Measurements from ENCODE around the gene CFAP299. TPM values are rescaled to one million over a fixed set of nuclear protein-coding genes. Genes with fewer than 3 reads are reported as not detected.

The CFAP299 gene
- total and polyA plus RNA-seq, 2 donors (not counting 3 experiments of a cell fraction or from before 2014, with no cell fraction given), result not detected

- intact Hi-C loops (cut with micrococcal nuclease), result no loop called here
These were observed 205.4 kb downstream of the CFAP299 start for GRCh38 chr4:80540785-80541469.

More at GRCh38 chr4:80540785-80541469, 205.4 kb downstream of the CFAP299 start:
- H3K4me3 ChIP-seq (replicated peaks in 1 of 3; ENCODE audit: insufficient read depth in 1 of 3, low read depth in 1 of 3, low read length in 3 of 3), result no peak overlapping the region
- no peak for TF ChIP-seq CTCF (IDR thresholded peaks at IDR 0.05; ENCODE audit: extremely low read depth in 1 of 2, insufficient read depth in 1 of 2, low read depth in 1 of 2, low read length in 2 of 2)
- TF ChIP-seq MYC (IDR thresholded peaks at IDR 0.05; ENCODE audit: low read depth, low read length), result no peak
- TF ChIP-seq POLR2A (IDR thresholded peaks at IDR 0.05; ENCODE audit: low read depth, low read length), result no peak
- no peak for TF ChIP-seq EZH2 (IDR thresholded peaks at IDR 0.05; ENCODE audit: borderline replicate concordance, low read depth, low read length, severe bottlenecking)
- TF ChIP-seq FOS (IDR thresholded peaks at IDR 0.05; ENCODE audit: borderline replicate concordance, insufficient read depth, low read length), result no peak
- TF ChIP-seq MAX (IDR thresholded peaks at IDR 0.05; ENCODE audit: insufficient read depth, insufficient read length), result no peak
- no peak for TF ChIP-seq JUN (IDR thresholded peaks at IDR 0.05; ENCODE audit: borderline replicate concordance, insufficient read depth, insufficient read length, low read depth)
- TF ChIP-seq POLR2AphosphoS5 (IDR thresholded peaks at IDR 0.05; ENCODE audit: insufficient read depth, low read depth, low read length), result no peak
- no TSS peak for BruUV-seq (replicated peaks)
- no peak overlapping the region for H3K27ac ChIP-seq (ENCODE audit: insufficient read depth, low read depth, low read length)
- H3K4me2 ChIP-seq (ENCODE audit: insufficient read depth, low read length), result no peak overlapping the region
- no peaks in the 10 kb centered on the region for H3K36me3 ChIP-seq (ENCODE audit: control insufficient read depth in 2 of 2, extremely low read depth in 1 of 2, insufficient read depth in 2 of 2, low read length in 2 of 2)
- FAIRE-seq, result no peak
- H3K4me1 ChIP-seq (ENCODE audit: control insufficient read depth, extremely low read depth, insufficient read depth, low read length), result no peaks in the 10 kb centered on the region
- no peaks in the 10 kb centered on the region for H4K20me1 ChIP-seq (replicated peaks; ENCODE audit: control insufficient read depth, extremely low read depth, insufficient read depth, low read length)
- H3K27me3 ChIP-seq (ENCODE audit: control insufficient read depth in 2 of 2, insufficient read depth in 2 of 2, low read length in 2 of 2), result no peaks in the 10 kb centered on the region
- dilution Hi-C loops (cut with MboI; ENCODE audit: extremely low pct_ligation_motif_present, low sequenced_read_pairs), result no loop called here
- no peak overlapping the region for H3K9ac ChIP-seq (replicated peaks; ENCODE audit: extremely low read depth, insufficient read depth, low read length)
- H3K9me1 ChIP-seq (replicated peaks; ENCODE audit: control insufficient read depth, extremely low read depth, insufficient read depth, low read length), result no peaks in the 10 kb centered on the region
- H2AFZ ChIP-seq (ENCODE audit: low read depth, low read length), result no peak overlapping the region
- H3K9me3 ChIP-seq (replicated peaks; ENCODE audit: control insufficient read depth, insufficient read depth, low read length), result no peaks in the 10 kb centered on the region
- no peaks in the 10 kb centered on the region for H3K79me2 ChIP-seq (ENCODE audit: control insufficient read depth, insufficient read depth, low read length)
- POLR2A ChIA-PET, result no interaction called here
- CTCF ChIA-PET, result no interaction called here
- no peak for DNase-seq (ENCODE audit: low read depth, low spot score)

Measured in endothelial cell of umbilical vein (primary cell).